ENCODE data around the gene PHF5A. TPM values are rescaled to one million over a fixed set of nuclear protein-coding genes. Genes with fewer than 3 reads are reported as not detected.
"Not testable (repeated sequence)": the region's sequence is repeated elsewhere in the genome, so short reads cannot be mapped to it uniquely, and the experiment has no call there.

Gene PHF5A
- total RNA-seq, 1 experiment from 2014 or later, result 80.4 TPM

DNA sequence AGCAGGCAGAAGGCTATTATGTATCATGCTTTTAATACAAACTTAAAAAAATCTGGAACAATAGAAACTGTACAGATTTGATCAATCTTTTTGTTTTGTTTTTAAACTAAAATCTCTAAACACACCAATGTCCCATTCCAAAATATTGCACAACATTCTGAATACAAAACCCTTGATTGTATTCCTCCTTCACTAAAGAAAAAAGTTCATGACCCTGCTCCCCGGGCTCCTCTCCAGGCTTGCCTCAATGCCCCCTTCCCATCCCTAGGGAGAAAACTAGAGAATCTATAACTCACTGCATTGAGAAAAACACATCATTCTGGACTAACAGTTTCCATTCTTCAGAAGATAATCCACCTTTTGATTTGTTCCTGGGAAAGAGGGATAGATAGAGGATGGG, 35.0 kb downstream of the PHF5A start:
- DNase-seq; H3K9ac ChIP-seq (ENCODE audit: low read length); H3K4me2 ChIP-seq (ENCODE audit: low read length); BruUV-seq (replicated peaks); H3K27me3 ChIP-seq (ENCODE audit: low read length); H3K27ac ChIP-seq (ENCODE audit: low read length); H3K9me3 ChIP-seq (ENCODE audit: low read length); H2AFZ ChIP-seq (ENCODE audit: low read length); H4K20me1 ChIP-seq (ENCODE audit: low read length); POLR2A ChIA-PET (ENCODE audit: unreplicated experiment); H3K4me3 ChIP-seq (ENCODE audit: low read length); H3F3A ChIP-seq (ENCODE audit: low read length, unreplicated experiment); intact Hi-C loops (cut with micrococcal nuclease); H3K9me2 ChIP-seq (replicated peaks; ENCODE audit: low read length); H3K4me1 ChIP-seq (ENCODE audit: insufficient read depth, low read length); H3K36me3 ChIP-seq (ENCODE audit: low read depth, low read length); CTCF ChIA-PET; ATAC-seq: not testable (repeated sequence)
- H3K79me2 ChIP-seq (ENCODE audit: low read length), result peaks cover 22% of the 10 kb centered on the region

DNA sequence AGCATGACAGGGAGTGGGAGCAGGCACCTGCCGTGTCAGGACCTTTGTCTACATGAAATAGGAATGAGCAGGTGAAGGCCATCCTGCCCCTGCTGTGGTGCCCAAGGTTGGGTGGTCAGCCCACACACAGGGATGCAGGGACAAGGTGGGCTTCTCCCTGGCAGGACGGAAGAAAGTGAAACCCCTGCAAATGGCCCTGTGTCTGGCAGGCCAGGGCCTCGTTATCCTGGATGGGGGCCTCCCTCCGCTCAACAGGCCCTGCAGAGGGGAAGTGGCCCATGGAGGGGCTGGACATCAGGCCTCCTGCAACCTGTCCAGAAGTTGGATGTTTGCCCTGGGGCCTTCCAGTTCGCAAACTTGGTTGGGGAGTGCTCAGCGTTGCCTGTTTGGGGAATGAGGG, 36.8 kb downstream of the PHF5A start:
- Histone ChIP-seq H3K79me2 (ENCODE audit: low read length) (0 out of 2 replicates have a peak, but pooled peaks cover 13% of the 10 kb centered on the region), H3K9me2 (replicated peaks; ENCODE audit: low read length) (no peaks in the 10 kb centered on the region), H3K9ac (ENCODE audit: low read length) (no peak overlapping the region), H3K27me3 (ENCODE audit: low read length) (no peaks in the 10 kb centered on the region), H2AFZ (ENCODE audit: low read length) (no peak overlapping the region), H3K4me2 (ENCODE audit: low read length) (no peak overlapping the region), H4K20me1 (ENCODE audit: low read length) (no peaks in the 10 kb centered on the region), H3K27ac (ENCODE audit: low read length) (no peak overlapping the region), H3K9me3 (ENCODE audit: low read length) (no peaks in the 10 kb centered on the region), H3K36me3 (ENCODE audit: low read depth, low read length) (peaks cover 8% of the 10 kb centered on the region), H3F3A (ENCODE audit: low read length, unreplicated experiment) (no peaks in the 10 kb centered on the region), H3K4me1 (ENCODE audit: insufficient read depth, low read length) (no peaks in the 10 kb centered on the region), H3K4me3 (ENCODE audit: low read length) (no peak overlapping the region)
- ChIA-PET CTCF (no interaction called here), POLR2A (ENCODE audit: unreplicated experiment) (no interaction called here)
- TF ChIP-seq, protein P1, sequence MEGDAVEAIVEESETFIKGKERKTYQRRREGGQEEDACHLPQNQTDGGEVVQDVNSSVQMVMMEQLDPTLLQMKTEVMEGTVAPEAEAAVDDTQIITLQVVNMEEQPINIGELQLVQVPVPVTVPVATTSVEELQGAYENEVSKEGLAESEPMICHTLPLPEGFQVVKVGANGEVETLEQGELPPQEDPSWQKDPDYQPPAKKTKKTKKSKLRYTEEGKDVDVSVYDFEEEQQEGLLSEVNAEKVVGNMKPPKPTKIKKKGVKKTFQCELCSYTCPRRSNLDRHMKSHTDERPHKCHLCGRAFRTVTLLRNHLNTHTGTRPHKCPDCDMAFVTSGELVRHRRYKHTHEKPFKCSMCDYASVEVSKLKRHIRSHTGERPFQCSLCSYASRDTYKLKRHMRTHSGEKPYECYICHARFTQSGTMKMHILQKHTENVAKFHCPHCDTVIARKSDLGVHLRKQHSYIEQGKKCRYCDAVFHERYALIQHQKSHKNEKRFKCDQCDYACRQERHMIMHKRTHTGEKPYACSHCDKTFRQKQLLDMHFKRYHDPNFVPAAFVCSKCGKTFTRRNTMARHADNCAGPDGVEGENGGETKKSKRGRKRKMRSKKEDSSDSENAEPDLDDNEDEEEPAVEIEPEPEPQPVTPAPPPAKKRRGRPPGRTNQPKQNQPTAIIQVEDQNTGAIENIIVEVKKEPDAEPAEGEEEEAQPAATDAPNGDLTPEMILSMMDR (conservative IDR thresholded peaks at IDR 0.05; ENCODE audit: low read depth, low read length), result no peak
- no peak for TF ChIP-seq EZH2 (IDR thresholded peaks at IDR 0.05; ENCODE audit: low read length, unreplicated experiment)
- no peak for TF ChIP-seq EZH2phosphoT487 (IDR thresholded peaks at IDR 0.05; ENCODE audit: borderline replicate concordance, low read length)
- no TSS peak for BruUV-seq (replicated peaks)
- DNase-seq (no peak), ATAC-seq (no peak)
- intact Hi-C loops (cut with micrococcal nuclease), result no loop called here

DNA sequence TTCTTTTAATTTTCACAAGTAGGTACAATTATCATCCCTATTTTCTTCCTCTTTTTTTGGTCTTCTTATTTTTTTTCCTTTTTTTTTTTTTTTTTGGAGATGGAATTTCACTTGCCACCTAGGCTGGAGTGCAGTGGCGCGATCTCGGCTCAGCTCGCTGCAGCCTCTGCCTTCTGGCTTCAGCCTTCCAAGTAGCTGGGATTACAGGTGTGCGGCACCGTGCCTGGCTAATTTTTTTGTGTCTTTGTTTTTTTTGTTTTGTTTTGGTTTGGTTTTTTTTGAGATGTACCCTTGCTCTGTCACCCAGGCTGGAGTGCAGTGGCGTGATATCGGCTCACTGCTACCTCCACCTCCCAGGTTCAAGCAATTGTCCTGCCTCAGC, 38.5 kb downstream of the PHF5A start:
- Histone ChIP-seq H4K20me1 (ENCODE audit: low read length) (no peaks in the 10 kb centered on the region), H3K9me3 (ENCODE audit: low read length) (no peaks in the 10 kb centered on the region), H3K9me2 (replicated peaks; ENCODE audit: low read length) (no peaks in the 10 kb centered on the region), H2AFZ (ENCODE audit: low read length) (no peak overlapping the region), H3K4me3 (ENCODE audit: low read length) (no peak overlapping the region), H3K4me1 (ENCODE audit: insufficient read depth, low read length) (no peaks in the 10 kb centered on the region), H3K27me3 (ENCODE audit: low read length) (no peaks in the 10 kb centered on the region), H3K79me2 (ENCODE audit: low read length) (no peaks in the 10 kb centered on the region), H3K4me2 (ENCODE audit: low read length) (no peak overlapping the region), H3F3A (ENCODE audit: low read length, unreplicated experiment) (no peaks in the 10 kb centered on the region), H3K9ac (ENCODE audit: low read length) (no peak overlapping the region), H3K36me3 (ENCODE audit: low read depth, low read length) (no peaks in the 10 kb centered on the region; the same call in 1 of the 2 replicates), H3K27ac (ENCODE audit: low read length) (no peak overlapping the region)
- DNase-seq (no peak), ATAC-seq (no peak)
- POLR2A ChIA-PET (ENCODE audit: unreplicated experiment), result no interaction called here
- no peak for TF ChIP-seq EZH2phosphoT487 (IDR thresholded peaks at IDR 0.05; ENCODE audit: borderline replicate concordance, low read length)
- TF ChIP-seq, protein P1 (conservative IDR thresholded peaks at IDR 0.05; ENCODE audit: low read depth, low read length), result no peak
- no peak for TF ChIP-seq EZH2 (IDR thresholded peaks at IDR 0.05; ENCODE audit: low read length, unreplicated experiment)
- no TSS peak for BruUV-seq (replicated peaks)
- intact Hi-C loops (cut with micrococcal nuclease), result no loop called here
- CTCF ChIA-PET, result no interaction called here
